CD4-positive, alpha-beta T cell treated with Interleukin-15 for 4 hours (primary cell): Measurements from ENCODE around the gene SYNGR2.

Experiments used
- DNase-seq: peaks from one replicate; pipeline ENCODE4 v3.0.0-alpha.2; 2020; ENCODE audit warnings: low spot score

SYNGR2 gene

GRCh38 chr17:78168242-78168902 is at the start of gene SYNGR2:
TSS of gene SYNGR2 (plus strand) at chr17:78168581. CDS start at chr17:78168617, 36 bp downstream.
- peak; percentile 88 for DNase-seq

GRCh38 chr17:78118801-78119241 is 49.6 kb upstream of the SYNGR2 start:
- DNase-seq: no peak

GRCh38 chr17:78120537-78120936 is 47.8 kb upstream of the SYNGR2 start:
- DNase-seq: no peak

- DNase-seq: peak; percentile 67
Measured at GRCh38 chr17:78120971-78121800, 47.2 kb upstream of the SYNGR2 start.

- DNase-seq: no peak
Measured at GRCh38 chr17:78121801-78122215, 46.6 kb upstream of the SYNGR2 start.

GRCh38 chr17:78122216-78122930 is 46.0 kb upstream of the SYNGR2 start:
- DNase-seq: no peak

GRCh38 chr17:78122931-78123249 is 45.5 kb upstream of the SYNGR2 start:
- no peak for DNase-seq

- no peak for DNase-seq
Measured at GRCh38 chr17:78123258-78123929, 45.0 kb upstream of the SYNGR2 start.

GRCh38 chr17:78124081-78124835 is 44.1 kb upstream of the SYNGR2 start:
- DNase-seq: no peak

GRCh38 chr17:78124836-78125137 is 43.6 kb upstream of the SYNGR2 start:
- no peak for DNase-seq

GRCh38 chr17:78125138-78125913 is 43.1 kb upstream of the SYNGR2 start:
- no peak for DNase-seq

GRCh38 chr17:78125976-78126894 is 42.1 kb upstream of the SYNGR2 start:
- DNase-seq: no peak

GRCh38 chr17:78126895-78127238 is 41.5 kb upstream of the SYNGR2 start:
- DNase-seq: no peak

- DNase-seq: peak; percentile 74
Measured at GRCh38 chr17:78127239-78127887, 41.0 kb upstream of the SYNGR2 start.

- no peak for DNase-seq
Measured at GRCh38 chr17:78127888-78128550, 40.4 kb upstream of the SYNGR2 start.

- DNase-seq: peak; percentile 76
Measured at GRCh38 chr17:78128551-78129350, 39.6 kb upstream of the SYNGR2 start, which contains the start of gene TMC6. TSS of gene TMC6 (minus strand) at chr17:78128755. CDS start at chr17:78126832, 1,923 bp downstream.

- DNase-seq: peak; percentile 49
Measured at GRCh38 chr17:78129351-78130089, 38.9 kb upstream of the SYNGR2 start.
